ENCODE results near the gene SPTAN1.

Gene SPTAN1

DNA sequence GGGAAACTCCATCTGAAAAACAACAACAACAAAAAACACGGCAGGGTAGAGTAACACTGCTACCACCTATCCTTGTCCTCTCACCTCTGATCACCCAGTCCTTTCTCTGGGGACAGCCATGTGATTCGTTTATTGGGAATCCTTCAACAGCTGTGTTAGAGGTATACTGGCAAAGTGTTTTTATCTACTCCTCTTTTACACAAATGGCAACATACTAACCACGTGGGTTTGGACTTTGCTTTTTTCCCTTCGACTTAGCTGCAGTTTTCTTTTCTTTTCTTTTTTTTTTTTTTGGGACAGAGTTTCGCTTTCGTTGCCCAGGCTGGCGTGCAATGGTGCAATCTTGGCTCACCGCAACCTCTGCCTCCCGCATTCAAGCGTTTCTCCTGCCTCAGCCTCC lies 125.4 kb downstream of the SPTAN1 start:
- DNase-seq = no peak
